GM19238 (cell line): ENCODE data around the gene ATP8B3.
A peak's percentile ranks its signal among the peaks of the same experiment; 100 is the strongest.

Source experiments
- DNase-seq: peaks from one replicate; pipeline ENCODE4 v3.0.0; 2011; ENCODE audit warnings: low spot score; ENCODE audit not compliant: insufficient read length

Gene ATP8B3

DNA sequence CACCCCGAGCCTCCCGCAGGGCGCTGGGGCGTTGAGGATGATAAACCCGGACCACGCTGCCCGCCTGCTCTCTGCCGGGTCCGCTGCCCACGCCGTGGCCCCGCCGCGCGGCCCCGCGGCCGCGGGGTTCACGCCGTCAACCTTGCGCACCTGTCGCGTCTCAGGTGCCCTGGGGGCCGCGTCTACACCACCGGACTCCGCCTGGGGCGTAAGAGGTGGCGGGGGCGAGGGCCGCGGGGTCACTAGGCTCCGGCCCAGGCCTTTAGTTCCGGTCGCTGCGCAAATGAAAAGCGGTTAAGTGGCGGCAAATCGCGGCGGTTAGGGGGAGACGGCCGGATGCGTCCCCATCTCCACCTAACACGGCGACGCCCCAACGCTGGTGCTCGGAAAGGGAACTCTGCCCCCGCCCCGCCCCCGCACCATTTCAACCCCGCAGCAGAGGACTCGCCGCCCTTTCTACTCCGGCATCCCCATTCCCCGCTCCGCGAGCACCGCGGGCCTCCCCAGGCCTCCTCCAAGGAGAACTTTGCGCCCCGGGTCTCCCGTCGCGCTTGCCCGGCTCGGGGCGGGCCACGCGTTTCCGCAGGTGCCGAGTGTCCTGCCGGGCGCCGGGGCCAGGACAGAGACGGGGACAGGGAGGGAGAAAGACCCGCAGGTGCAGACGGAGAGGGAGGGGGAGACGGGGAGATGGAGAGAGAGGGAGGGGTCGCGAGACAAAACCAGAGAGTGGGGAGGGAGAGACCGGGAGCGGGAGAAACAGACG is 54.4 kb downstream of the ATP8B3 start:
- no peak for DNase-seq

DNA sequence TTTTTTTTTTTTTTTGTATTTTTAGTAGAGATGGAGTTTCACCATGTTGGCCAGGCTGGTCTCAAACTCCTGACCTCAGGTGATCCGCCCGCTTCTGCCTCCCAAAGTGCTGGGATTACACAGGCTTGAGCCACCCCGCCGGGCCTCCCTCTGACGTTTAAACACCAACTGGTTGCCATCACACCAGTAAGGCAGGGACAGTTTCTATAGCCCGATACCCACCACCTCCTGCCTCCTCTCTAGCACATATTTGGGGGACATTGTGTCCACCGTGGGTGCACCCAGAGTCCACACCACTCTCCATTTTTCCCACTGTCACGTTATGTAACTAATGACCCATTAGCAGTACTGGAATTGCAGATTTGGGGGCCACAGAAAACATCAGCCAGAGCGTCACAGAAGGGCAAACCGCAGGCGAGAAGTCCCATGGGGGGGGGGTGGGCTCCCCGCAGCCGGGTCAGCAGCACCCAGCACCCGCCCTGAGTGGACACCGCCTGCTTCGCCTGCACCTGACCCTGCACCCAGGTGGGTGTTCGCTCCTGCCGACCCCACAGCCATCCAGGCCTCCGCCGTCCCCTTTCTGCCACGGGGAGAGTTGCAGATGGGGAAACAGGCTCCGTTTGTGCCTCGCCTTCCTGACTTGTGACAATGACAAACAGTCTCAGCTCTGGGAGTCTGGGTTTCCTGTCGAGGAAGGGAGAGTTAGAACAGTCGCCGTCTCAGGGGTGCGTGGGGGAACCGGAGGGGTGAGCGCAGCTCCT is 55.2 kb downstream of the ATP8B3 start:
- no peak for DNase-seq

DNA sequence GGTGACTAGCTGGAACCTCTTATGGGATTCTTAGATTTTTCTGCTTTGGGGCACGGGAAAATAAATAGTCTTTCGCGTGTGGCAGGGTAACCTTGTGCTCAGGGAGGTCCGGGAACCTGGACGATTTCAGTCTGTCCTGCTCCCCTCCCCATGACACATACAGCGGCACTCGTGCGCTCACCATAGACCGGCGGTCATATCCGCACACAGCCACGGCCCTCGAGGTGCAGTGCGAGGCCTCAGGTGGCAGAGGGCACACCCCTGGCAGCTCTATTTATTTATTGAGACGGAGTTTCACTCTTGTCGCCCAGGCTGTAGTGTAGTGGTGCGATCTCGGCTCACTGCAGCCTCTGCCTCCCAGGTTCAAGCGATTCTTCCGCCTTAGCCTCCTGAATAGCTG is 55.8 kb downstream of the ATP8B3 start:
- DNase-seq = no peak

DNA sequence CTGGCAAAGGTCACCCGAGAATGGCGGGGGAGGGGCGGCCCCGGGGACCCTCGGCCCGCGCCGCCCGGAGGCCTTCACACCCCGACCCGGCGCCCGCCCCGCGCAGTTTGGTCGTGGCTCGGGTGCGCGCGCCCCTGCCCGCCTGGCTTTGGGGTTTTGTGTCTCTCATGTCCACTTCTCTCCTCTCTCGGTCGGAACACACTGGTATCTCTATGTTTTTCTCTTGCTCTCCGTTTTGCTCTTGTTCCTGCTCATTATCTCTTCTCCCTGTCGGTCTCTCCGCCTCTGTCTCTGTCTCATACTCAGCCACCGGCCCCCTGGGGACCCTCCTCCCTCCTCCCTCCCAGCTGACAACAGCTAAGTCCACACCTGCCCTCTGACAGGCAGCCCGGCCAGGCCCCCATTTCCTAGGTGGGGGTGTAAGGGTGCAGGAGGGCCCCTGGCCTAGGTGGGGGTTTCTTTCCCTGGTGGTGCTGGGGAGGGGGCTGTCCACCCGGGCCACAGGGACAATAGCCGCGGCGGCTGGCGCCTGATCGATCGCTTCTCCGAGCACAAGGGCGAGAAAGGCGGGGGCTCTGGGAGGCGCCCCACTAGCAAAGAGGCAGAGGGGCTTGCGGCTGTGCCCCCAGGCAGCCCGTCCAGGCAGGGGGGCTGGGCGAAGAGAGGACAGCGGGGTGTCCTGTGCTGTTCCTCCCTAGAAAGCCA is 56.5 kb downstream of the ATP8B3 start:
- DNase-seq = no peak

DNA sequence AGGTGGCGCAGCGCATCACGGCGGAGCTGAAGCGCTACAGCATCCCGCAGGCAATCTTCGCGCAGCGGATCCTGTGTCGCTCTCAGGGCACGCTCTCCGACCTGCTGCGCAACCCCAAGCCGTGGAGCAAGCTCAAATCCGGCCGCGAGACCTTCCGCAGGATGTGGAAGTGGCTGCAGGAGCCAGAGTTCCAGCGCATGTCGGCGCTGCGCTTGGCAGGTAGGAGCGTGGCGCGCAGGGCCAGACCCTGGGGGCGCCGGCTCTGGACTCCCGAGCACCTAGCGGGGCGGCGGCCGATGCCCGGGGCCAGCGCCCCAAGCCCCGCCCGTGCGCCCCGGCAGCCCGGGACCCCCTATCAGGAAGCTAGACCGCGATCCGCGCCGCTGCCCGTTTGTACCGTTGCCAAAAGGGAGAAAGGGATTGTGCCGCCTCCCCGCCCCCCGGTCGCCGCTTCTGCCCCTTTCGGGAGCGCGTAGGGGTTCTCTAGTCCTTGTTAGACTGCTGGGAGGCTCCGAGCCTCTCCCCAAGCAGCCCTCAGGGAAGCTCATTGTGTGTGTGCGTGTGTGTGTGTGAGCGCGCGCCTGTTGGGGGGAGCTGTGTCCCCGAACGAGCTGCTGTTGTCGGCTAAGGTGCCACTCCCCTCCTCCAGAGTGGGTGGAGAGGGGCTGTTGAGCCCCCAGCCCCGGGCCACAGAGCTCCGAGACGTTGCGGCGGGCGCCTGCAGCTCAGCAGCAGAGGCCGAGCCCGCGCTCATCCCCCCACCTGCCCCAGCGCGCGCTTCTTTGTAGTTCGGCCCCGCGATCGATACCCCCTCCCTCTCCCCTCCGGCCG is 57.2 kb downstream of the ATP8B3 start:
- DNase-seq = no peak

DNA sequence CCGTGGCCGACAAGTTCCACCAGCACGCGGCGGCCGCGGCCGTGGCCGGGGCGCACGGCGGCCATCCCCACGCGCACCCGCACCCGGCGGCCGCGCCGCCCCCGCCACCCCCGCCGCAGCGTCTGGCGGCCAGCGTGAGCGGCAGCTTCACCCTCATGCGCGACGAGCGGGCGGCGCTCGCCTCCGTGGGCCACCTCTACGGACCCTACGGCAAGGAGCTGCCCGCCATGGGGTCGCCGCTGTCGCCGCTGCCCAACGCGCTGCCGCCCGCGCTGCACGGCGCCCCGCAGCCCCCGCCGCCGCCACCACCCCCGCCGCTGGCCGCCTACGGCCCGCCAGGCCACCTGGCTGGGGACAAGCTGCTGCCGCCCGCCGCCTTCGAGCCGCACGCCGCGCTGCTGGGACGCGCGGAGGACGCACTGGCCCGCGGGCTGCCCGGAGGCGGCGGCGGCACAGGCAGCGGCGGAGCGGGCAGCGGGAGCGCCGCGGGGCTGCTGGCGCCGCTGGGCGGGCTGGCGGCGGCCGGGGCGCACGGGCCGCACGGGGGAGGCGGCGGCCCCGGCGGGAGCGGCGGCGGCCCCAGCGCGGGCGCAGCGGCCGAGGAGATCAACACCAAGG is 57.9 kb downstream of the ATP8B3 start:
- DNase-seq = no peak

DNA sequence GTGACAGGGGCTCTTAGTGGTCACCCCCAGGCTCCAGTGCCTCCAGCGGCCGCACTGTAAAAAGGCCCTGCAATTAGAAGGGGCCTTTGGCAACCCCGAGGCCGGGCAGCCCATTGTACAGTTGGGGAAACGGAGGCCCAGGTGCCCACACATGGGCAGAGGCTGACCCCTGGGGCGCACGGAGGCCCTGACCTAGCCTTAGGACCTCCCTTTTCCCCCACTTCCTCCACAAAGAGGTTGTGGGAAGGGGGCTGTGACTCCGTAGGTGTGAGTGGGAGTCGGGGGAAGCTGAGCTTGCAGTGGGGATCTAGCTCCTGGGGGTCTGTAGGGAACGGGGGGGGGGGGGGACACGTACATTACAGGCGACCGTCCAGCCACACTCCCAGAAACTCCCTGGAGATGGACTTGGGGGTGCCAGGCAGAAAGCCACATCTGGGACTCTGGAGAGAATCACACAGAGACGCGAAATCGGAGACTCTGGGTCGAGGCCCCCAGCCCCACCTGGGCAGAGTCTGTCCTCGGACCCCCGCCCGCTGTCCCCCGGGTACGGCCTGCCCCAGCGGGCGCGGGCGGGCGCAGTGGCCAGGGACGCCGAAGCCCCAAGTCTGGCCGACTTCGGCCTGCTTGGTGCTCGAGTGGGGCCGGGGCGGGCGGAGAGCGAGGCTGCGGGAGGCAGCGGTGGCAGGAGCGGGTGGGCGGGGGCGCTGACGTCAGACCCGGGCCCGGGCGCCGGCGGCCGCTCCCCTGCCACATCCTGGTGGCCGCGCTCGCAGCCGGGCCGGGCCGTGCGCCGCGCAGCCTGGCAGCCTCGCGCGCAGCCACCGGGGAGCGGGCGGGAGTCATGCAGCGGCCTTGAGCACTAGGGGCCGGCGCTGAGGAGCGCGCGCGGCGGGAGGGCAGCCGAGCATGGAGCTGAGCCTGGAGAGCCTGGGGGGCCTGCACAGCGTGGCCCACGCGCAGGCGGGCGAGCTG is 59.0 kb downstream of the ATP8B3 start, which contains the start of gene ONECUT3:
ONECUT3 (plus strand) TSS at position 750 of the 972 bp plus-strand sequence; CDS start at position 907, 157 bp downstream.
- DNase-seq = no peak

DNA sequence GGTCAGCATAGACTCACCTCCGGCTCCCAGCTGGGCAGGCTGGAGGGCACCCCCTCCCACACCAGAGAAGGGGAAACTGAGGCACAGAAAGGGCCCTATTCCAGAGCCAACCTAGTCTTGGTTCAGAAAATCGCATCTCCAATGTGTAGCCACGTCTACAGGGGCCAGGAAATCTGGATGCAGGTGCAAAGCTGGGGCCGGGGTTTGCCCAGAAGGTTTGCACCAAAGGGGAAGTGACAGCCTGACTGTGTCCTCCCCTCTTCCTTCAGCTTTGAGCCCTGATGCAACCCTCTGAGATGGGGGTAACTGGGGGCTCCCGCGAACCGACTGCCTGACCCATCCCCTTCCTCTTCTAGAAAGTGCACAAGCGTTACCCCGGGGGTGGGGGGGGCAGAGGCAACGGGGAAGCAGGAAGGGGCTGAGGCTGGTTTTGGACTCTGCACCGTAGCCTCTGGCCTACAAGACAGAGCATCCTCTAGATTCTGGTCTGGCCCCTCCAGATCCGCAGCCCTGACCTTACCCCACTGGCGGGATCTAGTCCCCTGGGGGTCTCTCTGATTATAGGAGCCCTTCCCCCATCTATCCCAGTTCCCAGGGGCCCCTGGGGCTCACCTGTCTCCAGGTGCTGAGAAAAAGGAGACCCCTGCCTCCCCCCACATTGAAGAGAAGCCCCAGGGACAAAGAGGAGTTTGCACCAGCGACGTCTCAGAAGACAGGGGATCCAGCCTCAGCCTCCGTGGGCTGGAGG is 59.9 kb downstream of the ATP8B3 start:
- DNase-seq = no peak

DNA sequence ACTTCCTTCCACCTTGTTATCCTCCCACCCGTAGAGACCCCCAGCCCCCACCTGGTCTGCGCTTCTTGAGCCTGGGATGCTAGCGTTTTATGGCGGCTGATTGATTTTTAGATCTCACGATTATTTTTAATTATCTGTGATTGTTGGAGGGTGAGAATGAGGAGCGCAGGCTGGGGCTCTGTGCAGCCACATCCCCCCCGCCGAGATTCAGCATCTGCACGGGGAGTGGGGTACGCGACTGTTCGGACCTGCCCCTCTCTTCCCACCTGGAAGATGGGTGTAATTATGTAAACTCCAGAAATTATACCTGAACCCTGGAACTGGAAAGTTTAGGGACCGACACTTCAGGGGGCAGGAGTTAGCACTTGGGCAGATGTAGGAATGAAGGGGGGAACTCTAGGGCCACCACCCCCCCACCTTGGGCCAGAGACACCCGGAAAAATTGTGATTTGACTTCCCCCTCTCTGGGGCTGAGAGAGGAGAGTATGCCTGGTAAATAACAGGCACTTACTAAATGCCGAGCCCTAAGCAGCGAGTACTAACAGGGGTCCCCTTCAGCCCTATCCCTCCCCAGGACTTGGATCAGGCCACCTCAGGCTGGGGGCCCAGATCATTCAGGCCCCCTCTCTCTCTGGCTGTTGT is 60.6 kb downstream of the ATP8B3 start:
- no peak for DNase-seq

DNA sequence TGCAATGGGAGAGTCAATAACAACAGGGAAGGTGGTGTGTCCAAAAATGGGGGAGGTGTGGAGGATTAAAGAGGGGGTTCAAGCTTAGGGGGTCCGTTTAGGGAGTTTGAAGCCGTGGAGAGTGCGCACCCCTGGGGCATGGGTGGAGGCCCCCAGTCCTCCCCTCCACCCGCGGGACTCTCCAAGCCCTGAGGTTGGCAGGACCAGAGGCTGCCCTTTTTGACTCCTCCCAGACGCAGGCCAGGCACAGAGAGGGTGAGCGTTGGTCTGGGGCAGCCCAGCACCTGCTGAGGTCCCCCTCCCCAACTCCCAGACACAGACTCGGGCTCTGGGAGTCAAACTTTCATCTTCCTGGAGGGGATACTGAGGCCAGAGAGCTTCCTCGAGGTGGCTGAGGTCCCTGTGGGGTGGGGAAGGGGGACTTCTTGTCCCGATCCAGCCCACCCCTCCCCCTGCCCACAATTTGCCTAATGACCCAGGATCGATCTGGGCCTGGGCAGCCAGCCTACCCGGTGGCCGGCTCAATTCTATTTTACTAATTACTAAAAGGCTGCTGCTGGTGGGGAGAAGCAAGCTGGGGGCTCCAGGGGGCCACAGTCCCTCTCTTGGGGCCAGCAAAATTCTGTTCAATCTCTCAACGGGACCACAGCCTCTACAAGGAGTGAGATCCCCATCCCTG is 61.6 kb downstream of the ATP8B3 start:
- no peak for DNase-seq

DNA sequence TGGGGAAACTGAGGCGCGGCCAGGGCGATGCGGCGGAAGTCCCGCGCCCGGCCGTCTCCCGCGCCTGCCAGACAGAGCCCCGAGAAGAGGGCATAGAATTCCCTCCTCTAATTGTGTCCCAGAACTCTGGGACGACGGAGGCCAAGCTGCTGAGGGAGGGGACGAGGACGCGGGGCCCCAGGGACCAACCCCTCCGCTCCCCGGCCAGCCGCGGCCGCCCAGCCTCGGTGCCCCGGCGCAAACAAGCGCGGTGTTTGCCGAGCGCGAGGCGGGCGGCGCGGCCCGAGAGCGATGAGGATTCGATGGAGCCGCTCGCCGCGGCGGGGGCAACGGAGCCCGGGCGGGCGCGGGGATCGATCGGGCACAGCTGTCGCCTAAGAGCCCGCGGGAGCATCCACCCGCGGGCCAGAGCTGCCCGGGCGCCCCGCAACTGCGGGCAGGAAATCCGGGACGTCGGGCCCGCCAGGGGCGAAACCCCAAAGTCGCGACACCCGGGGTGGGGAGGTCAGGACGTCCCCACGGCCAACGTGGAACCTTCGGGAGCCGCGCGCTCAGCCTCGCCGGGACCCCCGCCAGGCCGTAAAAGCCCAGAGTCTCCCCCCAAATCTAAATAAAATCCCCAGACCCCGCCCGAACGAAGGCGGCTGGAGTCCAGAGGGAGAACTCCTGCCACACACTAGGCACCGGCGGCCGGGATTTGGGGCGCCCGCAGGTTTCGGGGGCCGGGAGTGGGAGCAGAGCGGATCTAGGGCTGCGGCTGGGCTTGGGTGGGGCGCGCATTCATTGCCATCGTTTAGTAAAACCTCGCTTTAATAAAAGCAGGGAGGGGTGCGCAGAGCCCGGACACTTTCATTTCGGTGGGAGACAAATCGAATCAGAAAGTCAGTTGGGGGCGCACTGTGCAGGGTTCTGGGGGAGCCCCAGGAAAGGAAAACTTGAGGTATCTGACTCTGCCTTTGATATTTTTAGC is 62.4 kb downstream of the ATP8B3 start:
- DNase-seq = no peak

DNA sequence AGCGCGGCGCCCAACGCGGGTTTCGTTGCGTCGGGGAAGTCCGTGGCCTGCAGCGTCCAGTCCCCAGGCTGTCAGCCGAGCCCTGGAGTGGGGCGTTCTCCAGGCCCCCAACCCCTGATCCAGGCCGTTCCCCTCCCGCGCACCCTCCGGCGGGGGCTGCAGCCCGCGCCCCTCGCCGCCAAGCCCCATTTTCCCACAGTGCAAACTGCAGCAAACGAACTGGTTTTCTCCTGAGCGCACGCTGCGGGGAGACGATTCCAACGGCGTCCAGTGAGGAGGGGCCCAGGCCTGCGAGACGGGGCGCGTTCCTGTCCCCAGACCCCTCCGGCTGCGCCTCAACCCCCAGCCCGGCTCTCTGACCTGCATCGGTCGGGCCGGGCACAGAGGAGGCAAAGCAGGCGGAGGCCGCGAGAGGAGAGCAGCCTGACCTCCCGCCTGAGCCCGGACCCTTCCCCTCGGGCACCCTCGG is 63.2 kb downstream of the ATP8B3 start:
- DNase-seq = no peak

DNA sequence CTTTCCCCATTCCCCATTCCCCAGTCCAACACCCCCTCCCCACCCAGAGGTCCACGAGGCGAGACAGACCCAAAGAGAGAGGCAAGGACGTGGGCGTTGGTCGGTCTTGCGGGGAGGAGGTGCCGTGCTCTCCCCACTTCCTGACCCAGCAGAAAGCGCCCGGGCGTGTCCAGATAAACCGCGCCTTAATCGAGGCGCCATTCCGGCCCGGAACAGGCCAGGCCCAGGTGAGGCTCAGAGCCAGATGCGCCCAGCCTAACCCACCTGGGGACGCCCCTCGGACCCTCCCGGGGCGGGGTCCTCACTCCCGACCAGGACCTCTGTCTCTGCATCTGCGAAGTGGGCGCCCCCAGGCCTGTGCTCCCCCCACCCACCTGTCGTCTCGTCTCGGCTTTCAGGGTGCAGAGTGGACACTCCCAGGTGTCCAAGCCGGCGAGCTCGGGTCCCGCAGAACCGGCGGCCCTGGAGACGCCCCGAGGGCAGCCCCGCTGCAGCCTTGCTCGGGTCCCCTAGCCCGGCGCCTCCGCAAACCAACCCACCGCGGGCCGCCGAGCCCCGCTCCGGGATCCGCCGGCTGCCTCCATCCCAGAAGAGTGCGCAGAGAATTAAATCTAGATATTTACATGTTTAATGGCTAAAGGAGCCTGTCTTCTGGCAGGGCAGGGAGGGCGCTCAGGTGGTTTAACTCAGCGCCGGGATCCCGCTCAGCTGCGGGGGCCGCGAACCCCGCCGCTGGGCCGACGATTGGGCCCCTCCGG is 63.8 kb downstream of the ATP8B3 start:
- DNase-seq = peak; percentile 57

DNA sequence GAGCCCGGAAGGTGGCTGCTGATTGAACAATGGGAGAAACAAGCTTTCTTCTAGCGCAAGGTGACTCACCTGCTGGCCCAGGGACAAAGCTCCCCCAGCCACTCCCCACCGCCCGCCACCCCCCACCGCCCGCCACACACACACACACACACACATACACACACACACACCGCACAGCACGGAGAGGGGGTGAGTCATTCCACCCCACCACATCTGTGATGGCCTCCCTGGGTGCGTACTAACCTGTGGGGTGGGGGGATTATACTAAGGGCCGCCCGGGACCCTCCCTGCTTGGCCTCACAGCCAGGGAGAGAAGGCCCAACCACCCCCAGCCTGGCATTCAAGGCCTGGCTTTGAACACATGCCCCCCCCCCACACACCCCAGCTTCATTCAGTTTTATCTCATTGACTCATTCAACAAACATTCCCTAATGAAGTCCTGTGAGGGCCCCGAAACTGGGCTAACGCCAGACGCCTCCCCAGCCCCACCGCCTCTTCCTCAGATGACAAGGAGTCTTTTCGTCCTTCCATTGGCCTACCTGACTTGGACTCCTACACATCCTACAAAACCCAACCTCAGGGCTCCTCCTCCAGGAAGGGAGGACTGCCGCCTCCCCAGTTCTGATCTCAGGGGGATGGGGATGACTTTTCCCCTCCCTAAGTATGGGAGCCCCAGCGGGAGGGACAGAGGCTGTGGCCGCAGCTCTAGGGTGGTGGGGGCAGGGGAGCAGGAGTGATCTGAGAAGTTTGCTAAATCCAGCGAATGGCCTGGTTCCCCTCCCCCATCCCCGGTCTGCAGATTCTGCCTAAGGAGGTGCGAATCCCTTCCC is 64.6 kb downstream of the ATP8B3 start:
- DNase-seq = no peak
